ENCODE results near the gene ABCG1. TPM values are rescaled to one million over a fixed set of nuclear protein-coding genes. Genes with fewer than 3 reads are reported as not detected.

The ABCG1 gene
- total and polyA plus RNA-seq, 2 of the 4 experiments (the other 2 are of a cell fraction), result 0.19 to 0.36 TPM

- no peak for TF ChIP-seq ELK1 (IDR thresholded peaks at IDR 0.05; ENCODE audit: borderline replicate concordance, low read depth, low read length)
- TF ChIP-seq FOS (IDR thresholded peaks at IDR 0.05; ENCODE audit: low read depth, low read length), result no peak
- no peak for TF ChIP-seq BHLHE40 (IDR thresholded peaks at IDR 0.05; ENCODE audit: low read depth, low read length)
- no peak for TF ChIP-seq RAD21 (IDR thresholded peaks at IDR 0.05; ENCODE audit: low read length)
- TF ChIP-seq NFE2L2 (IDR thresholded peaks at IDR 0.05; ENCODE audit: low read depth, low read length), result no peak
- no peak for TF ChIP-seq MXI1 (IDR thresholded peaks at IDR 0.05; ENCODE audit: borderline replicate concordance, low read depth, low read length)
- no peak for TF ChIP-seq USF2 (IDR thresholded peaks at IDR 0.05; ENCODE audit: low read depth, low read length)
- TF ChIP-seq CEBPB (IDR thresholded peaks at IDR 0.05; ENCODE audit: low read depth, low read length), result no peak
- TF ChIP-seq CHD1 (IDR thresholded peaks at IDR 0.05; ENCODE audit: low read depth, low read length), result no peak
- no peak for TF ChIP-seq MAZ (IDR thresholded peaks at IDR 0.05; ENCODE audit: borderline replicate concordance, low read depth, low read length)
- TF ChIP-seq CTCF (conservative IDR thresholded peaks at IDR 0.05; ENCODE audit: low read depth, low read length), result no peak
These were observed 92.2 kb downstream of the ABCG1 start for GRCh38 chr21:42311160-42311559.

More at GRCh38 chr21:42311160-42311559, 92.2 kb downstream of the ABCG1 start:
- Histone ChIP-seq H3K9me3 (ENCODE audit: control insufficient read depth, insufficient read depth, low read length) (no peaks in the 10 kb centered on the region), H3K14ac (replicated peaks; ENCODE audit: low read depth, low read length) (no peak overlapping the region), H3K4me3 (ENCODE audit: insufficient read depth, low read depth, low read length) (no peak overlapping the region), H4K20me1 (ENCODE audit: insufficient read depth, low read length) (no peaks in the 10 kb centered on the region), H3K56ac (ENCODE audit: extremely low read depth, insufficient read depth, low read length) (no peak overlapping the region), H3K4me2 (ENCODE audit: low read depth, low read length) (no peak overlapping the region), H4K91ac (ENCODE audit: insufficient read depth, low read depth, low read length) (no peak overlapping the region), H3K9me1 (ENCODE audit: insufficient read depth, low read length) (no peaks in the 10 kb centered on the region; the same call in 1 of the 2 replicates), H2BK15ac (ENCODE audit: low read depth, low read length) (no peak overlapping the region), H3K18ac (ENCODE audit: low read depth, low read length) (no peak overlapping the region), H3K9ac (ENCODE audit: low read depth, low read length) (no peak overlapping the region), H3K79me1 (ENCODE audit: low read depth in 1 of 2, low read length in 2 of 2) (no peaks in the 10 kb centered on the region), H2BK5ac (ENCODE audit: low read depth, low read length, poor library complexity, severe bottlenecking) (no peak overlapping the region), H3K23ac (ENCODE audit: low read depth, low read length) (no peak overlapping the region), H4K8ac (ENCODE audit: low read depth in 2 of 2, low read length in 2 of 2) (no peak overlapping the region), H3K4ac (ENCODE audit: low read depth, low read length) (no peak overlapping the region), H3K27me3 (ENCODE audit: control insufficient read depth, insufficient read depth, low read length) (peaks cover 73% of the 10 kb centered on the region; the same call in 1 of the 2 replicates), H2BK20ac (ENCODE audit: low read depth, low read length) (no peak overlapping the region), H3K4me1 (ENCODE audit: control insufficient read depth, insufficient read depth, low read length) (no peaks in the 10 kb centered on the region; the same call in 1 of the 2 replicates), H3K36me3 (ENCODE audit: control insufficient read depth, insufficient read depth, low read length) (no peaks in the 10 kb centered on the region), H2AK9ac (replicated peaks; ENCODE audit: low read depth, low read length, poor library complexity) (no peak overlapping the region), H2BK120ac (ENCODE audit: low read depth, low read length) (no peak overlapping the region), H2AK5ac (ENCODE audit: low read depth, low read length) (no peak overlapping the region), H3K27ac (ENCODE audit: insufficient read depth, low read length) (no peak overlapping the region), H4K5ac (ENCODE audit: low read depth, low read length) (no peak overlapping the region), H2AFZ (replicated peaks; ENCODE audit: low read length, poor library complexity) (no peak overlapping the region)
- ATAC-seq (ENCODE audit: low read depth) (no peak), DNase-seq (no peak)
- 100% methylated on average over 4 of the region's 14 CpGs; no CpG with 5 or more reads in 1 of the 2 experiments for WGBS, 2 experiments (ENCODE audit: extremely low coverage in 2 of 2, insufficient read length in 1 of 2)
- ChIA-PET CTCF (interaction anchor here (1.9 kb wide), 1 partner anchor 15 kb away, joined by 4 read pairs; no protein-coding TSS in a partner anchor), POLR2A (ENCODE audit: unreplicated experiment) (no interaction called here)
- dilution Hi-C loops (cut with HindIII; ENCODE audit: low sequenced_read_pairs, unreplicated experiment) (no loop called here), intact Hi-C loops (cut with micrococcal nuclease) (no loop called here), in situ Hi-C loops (cut with MboI; ENCODE audit: low sequenced_read_pairs) (no loop called here)
- BruUV-seq (replicated peaks), result no TSS peak
